Measurements from ENCODE around the gene NDST3. TPM values are rescaled to one million over a fixed set of nuclear protein-coding genes. Genes with fewer than 3 reads are reported as not detected.
"Not testable (repeated sequence)": the region's sequence is repeated elsewhere in the genome, so short reads cannot be mapped to it uniquely, and the experiment has no call there.

The NDST3 gene
- total RNA-seq, 1 donor from 2014 or later = not detected

DNA sequence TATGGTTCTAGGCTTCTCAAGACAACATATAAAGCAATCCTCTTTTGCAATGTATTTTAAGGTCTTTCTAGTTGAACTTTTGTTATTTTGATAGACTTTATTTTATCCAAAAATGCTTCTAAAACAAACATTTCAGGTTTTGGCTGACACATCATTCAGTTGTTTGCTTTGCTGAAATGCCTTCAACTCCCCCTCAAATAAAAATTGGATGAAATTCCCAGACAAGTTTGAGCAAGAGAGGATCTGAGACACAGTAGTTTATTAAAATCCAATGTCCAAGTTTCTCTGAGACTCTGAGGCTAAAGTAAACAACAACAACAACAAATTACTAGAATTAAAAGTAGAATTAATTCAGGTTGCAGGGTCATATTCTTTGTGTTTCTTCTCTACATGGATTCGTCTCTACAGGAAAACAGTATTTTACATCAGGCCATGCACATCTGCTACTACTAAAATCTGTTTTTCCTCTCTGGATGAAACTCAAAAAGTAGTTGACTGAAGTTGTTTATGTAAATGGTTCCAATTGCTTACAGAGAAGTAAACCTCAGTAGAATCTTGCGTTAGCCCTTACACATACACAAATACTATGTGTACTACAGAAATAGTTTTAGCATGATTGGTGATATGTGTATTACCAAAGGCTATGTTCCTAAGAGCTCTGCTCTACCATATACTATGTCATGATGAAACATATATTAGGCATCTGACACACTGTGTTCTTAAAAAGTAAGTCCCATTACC lies 253.6 kb downstream of the NDST3 start:
- intact Hi-C loops (cut with micrococcal nuclease) = no loop called here
- TF ChIP-seq, protein P1, sequence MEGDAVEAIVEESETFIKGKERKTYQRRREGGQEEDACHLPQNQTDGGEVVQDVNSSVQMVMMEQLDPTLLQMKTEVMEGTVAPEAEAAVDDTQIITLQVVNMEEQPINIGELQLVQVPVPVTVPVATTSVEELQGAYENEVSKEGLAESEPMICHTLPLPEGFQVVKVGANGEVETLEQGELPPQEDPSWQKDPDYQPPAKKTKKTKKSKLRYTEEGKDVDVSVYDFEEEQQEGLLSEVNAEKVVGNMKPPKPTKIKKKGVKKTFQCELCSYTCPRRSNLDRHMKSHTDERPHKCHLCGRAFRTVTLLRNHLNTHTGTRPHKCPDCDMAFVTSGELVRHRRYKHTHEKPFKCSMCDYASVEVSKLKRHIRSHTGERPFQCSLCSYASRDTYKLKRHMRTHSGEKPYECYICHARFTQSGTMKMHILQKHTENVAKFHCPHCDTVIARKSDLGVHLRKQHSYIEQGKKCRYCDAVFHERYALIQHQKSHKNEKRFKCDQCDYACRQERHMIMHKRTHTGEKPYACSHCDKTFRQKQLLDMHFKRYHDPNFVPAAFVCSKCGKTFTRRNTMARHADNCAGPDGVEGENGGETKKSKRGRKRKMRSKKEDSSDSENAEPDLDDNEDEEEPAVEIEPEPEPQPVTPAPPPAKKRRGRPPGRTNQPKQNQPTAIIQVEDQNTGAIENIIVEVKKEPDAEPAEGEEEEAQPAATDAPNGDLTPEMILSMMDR (IDR thresholded peaks at IDR 0.05) = no peak
- ATAC-seq (ENCODE audit: low read depth) (no peak), DNase-seq (no peak)
- H3K4me3 Mint-ChIP-seq = no peak overlapping the region
- CTCF ChIA-PET = interaction anchor here (1.7 kb wide), 1 partner anchor 17 kb away, joined by 4 read pairs; no protein-coding TSS in a partner anchor
- H3K27me3 Mint-ChIP-seq = no peaks in the 10 kb centered on the region
- H3K9me3 Mint-ChIP-seq = no peaks in the 10 kb centered on the region
- peaks cover 12% of the 10 kb centered on the region for H3K36me3 Mint-ChIP-seq (ENCODE audit: low read depth)
- peaks cover 17% of the 10 kb centered on the region for H3K4me1 Mint-ChIP-seq
- POLR2A ChIA-PET = no interaction called here
- H3K27ac Mint-ChIP-seq = no peak overlapping the region

DNA sequence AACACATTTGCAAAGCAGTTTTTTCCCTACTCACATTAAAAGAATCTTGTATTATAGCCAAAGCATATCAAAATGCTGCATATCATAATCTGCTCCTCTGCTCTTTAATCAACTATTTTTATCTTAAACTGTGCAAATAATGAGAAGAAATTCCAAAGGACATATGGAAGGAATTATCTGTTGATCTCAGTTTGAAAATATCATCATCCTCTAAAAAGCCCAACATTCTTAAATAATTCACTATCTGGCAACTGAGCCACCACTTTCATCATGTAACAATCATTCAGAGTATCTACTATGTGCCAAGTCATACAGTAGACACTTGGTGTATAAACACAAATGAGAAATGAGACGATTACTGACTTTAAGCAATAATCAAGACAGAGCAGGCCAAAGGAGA lies 255.5 kb downstream of the NDST3 start:
- H3K36me3 Mint-ChIP-seq (ENCODE audit: low read depth) = peaks cover 4% of the 10 kb centered on the region
- TF ChIP-seq, protein P1 (IDR thresholded peaks at IDR 0.05) = no peak
- ChIA-PET CTCF (interaction anchor here (1.7 kb wide), 1 partner anchor 19 kb away, joined by 4 read pairs; no protein-coding TSS in a partner anchor), POLR2A (no interaction called here)
- H3K27ac Mint-ChIP-seq = no peak overlapping the region
- DNase-seq (no peak), ATAC-seq (ENCODE audit: low read depth) (no peak)
- no peaks in the 10 kb centered on the region for H3K9me3 Mint-ChIP-seq
- H3K4me3 Mint-ChIP-seq = no peak overlapping the region
- intact Hi-C loops (cut with micrococcal nuclease) = no loop called here
- no peaks in the 10 kb centered on the region for H3K27me3 Mint-ChIP-seq
- H3K4me1 Mint-ChIP-seq = no peaks in the 10 kb centered on the region

DNA sequence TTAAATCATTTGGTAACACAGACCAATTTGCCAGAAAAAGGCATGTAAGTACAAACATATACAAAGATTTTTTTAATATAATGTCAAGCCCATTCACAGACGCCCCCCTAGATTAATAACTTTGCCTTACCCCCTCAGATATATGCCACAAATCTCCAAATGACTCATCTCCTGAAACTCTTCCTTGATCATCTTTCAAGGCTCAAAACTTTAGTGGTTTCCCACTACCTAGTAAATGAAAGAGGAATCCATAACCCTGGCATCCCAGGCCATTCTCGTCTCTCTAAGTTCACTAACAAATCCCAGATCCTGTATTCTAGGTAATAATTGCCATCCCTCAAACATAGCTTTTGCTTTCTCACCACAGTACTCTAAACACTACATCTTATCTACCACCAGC lies 256.7 kb downstream of the NDST3 start:
- TF ChIP-seq, protein P1 (IDR thresholded peaks at IDR 0.05) = no peak
- ATAC-seq (ENCODE audit: low read depth) (no peak), DNase-seq (no peak)
- Mint-ChIP-seq H3K4me1 (no peaks in the 10 kb centered on the region), H3K9me3 (no peaks in the 10 kb centered on the region), H3K27me3 (no peaks in the 10 kb centered on the region), H3K4me3 (no peak overlapping the region), H3K27ac (no peak overlapping the region), H3K36me3 (ENCODE audit: low read depth) (peaks cover 4% of the 10 kb centered on the region)
- ChIA-PET POLR2A (no interaction called here), CTCF (no interaction called here)
- intact Hi-C loops (cut with micrococcal nuclease) = no loop called here

DNA sequence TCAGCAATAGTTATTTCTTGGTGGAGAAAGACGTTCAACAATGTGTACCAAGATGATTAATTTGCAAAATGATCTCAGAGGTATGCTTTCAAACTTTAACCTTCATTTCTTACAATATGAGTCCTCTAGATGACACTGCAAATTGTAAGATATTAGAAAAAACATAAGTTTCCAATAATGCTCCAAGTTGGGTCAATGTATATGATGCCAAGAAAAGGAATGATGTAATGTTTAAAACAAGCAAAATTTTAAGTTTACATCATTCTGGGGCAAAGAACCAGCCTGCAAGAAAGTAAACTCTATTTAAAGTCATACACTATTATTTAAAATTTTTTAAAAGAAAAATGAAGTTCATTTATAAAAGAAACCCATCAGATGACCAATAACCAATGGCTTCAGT lies 262.4 kb downstream of the NDST3 start:
- ATAC-seq (ENCODE audit: low read depth) (no peak), DNase-seq (no peak)
- no peaks in the 10 kb centered on the region for H3K9me3 Mint-ChIP-seq
- H3K27me3 Mint-ChIP-seq = peaks cover 1% of the 10 kb centered on the region
- CTCF ChIA-PET = no interaction called here
- no peaks in the 10 kb centered on the region for H3K36me3 Mint-ChIP-seq (ENCODE audit: low read depth)
- intact Hi-C loops (cut with micrococcal nuclease) = no loop called here
- no peak overlapping the region for H3K27ac Mint-ChIP-seq
- H3K4me1 Mint-ChIP-seq = no peaks in the 10 kb centered on the region
- POLR2A ChIA-PET = no interaction called here
- TF ChIP-seq, protein P1 (IDR thresholded peaks at IDR 0.05) = no peak
- no peak overlapping the region for H3K4me3 Mint-ChIP-seq

DNA sequence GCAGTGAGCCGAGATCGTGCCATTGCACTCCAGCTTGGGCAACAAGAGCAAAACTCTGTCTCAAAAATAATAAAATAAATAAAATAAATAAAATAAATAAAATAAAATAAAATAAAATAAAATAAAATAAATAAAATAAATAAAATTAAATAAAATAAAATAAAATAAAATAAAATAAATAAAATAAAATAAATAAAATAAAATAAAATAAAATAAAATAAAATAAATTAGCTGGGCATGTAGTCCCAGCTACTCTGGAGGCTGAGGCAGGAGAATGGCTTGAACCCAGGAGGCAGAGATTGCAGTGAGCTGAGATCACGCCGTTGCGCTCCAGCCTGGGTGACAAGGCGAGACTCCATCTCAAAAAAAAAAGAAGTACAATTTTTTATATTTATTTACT lies 265.3 kb downstream of the NDST3 start:
- POLR2A ChIA-PET; H3K27ac Mint-ChIP-seq; H3K4me1 Mint-ChIP-seq; H3K9me3 Mint-ChIP-seq; ATAC-seq (ENCODE audit: low read depth); DNase-seq; H3K27me3 Mint-ChIP-seq; intact Hi-C loops (cut with micrococcal nuclease); H3K4me3 Mint-ChIP-seq; CTCF ChIA-PET; H3K36me3 Mint-ChIP-seq (ENCODE audit: low read depth): not testable (repeated sequence)

DNA sequence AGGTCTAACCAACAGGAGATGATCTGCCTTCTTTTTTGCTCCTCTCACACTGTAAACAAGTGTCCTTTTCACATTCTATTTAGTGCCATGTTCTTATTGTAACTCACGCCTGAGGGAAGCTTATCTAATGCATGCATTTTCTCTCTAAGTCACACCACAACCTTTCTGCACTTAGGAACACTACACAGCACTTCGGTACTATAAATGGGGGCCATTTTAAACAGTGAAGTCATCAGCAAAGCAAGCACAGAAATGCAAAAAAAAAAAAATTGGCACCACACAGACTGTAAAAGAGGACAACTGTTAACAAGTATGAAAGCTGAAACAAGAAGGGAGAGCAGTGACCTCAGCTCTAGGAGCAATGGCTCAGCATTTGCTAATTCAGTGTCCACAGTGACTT lies 273.4 kb downstream of the NDST3 start:
- no peaks in the 10 kb centered on the region for H3K4me1 Mint-ChIP-seq
- H3K27ac Mint-ChIP-seq = no peak overlapping the region
- intact Hi-C loops (cut with micrococcal nuclease) = no loop called here
- H3K4me3 Mint-ChIP-seq = no peak overlapping the region
- ATAC-seq (ENCODE audit: low read depth) (no peak), DNase-seq (no peak)
- H3K36me3 Mint-ChIP-seq (ENCODE audit: low read depth) = no peaks in the 10 kb centered on the region
- ChIA-PET CTCF (no interaction called here), POLR2A (no interaction called here)
- peaks cover 15% of the 10 kb centered on the region for H3K27me3 Mint-ChIP-seq
- TF ChIP-seq, protein P1 (IDR thresholded peaks at IDR 0.05) = no peak
- no peaks in the 10 kb centered on the region for H3K9me3 Mint-ChIP-seq

Measured in activated B cell treated with CpG ODN at 0.5 μM for 24 hours (primary cell).